Ishikawa (cell line): ENCODE data around the gene GATAD2A.
A peak's percentile ranks its signal among the peaks of the same experiment; 100 is the strongest.

Source experiments
- CEBPB ChIP-seq: IDR thresholded peaks from 2 replicates; pipeline ENCODE4 v1.6.1; 2012
- EP300 ChIP-seq: IDR thresholded peaks from 2 replicates; pipeline ENCODE4 v1.6.1; 2012; ENCODE audit warnings: borderline replicate concordance
- FOXM1 ChIP-seq: IDR thresholded peaks from 2 replicates; pipeline ENCODE4 v1.6.1; 2012; ENCODE audit warnings: low read depth, borderline replicate concordance
- RAD21 ChIP-seq: IDR thresholded peaks from 2 replicates; pipeline ENCODE4 v1.6.1; 2012; ENCODE audit warnings: low read depth
- REST ChIP-seq: IDR thresholded peaks from 2 replicates; pipeline ENCODE4 v1.6.1; 2012; ENCODE audit warnings: low read depth, mild to moderate bottlenecking
- TAF1 ChIP-seq: IDR thresholded peaks from 2 replicates; pipeline ENCODE4 v1.6.1; 2012; ENCODE audit warnings: low read depth, mild to moderate bottlenecking
- TCF12 ChIP-seq: IDR thresholded peaks from 2 replicates; pipeline ENCODE4 v1.6.1; 2012; ENCODE audit warnings: low read depth
- TEAD4 ChIP-seq: IDR thresholded peaks from 2 replicates; pipeline ENCODE4 v1.6.1; 2012
- YY1 ChIP-seq: IDR thresholded peaks from 2 replicates; pipeline ENCODE4 v1.6.1; 2012; ENCODE audit warnings: low read depth

GRCh38 chr19:19531951-19532805, 126.7 kb downstream of the GATAD2A start:
- TF ChIP-seq YY1 (no peak), REST (no peak), CEBPB (no peak), FOXM1 (no peak), RAD21 (peak; percentile 77), TEAD4 (no peak), EP300 (no peak), TCF12 (no peak), TAF1 (no peak)
